Hematopoietic multipotent progenitor cell (in vitro differentiated cells): ENCODE measurements around the gene HYAL1. TPM values are rescaled to one million over a fixed set of nuclear protein-coding genes. Genes with fewer than 3 reads are reported as not detected.

Source experiments
- DNase-seq, 3 donors: peaks; one replicate each; pipeline ENCODE4 v3.0.0-alpha.2; 2011 to 2015; ENCODE audit warnings: low read depth in 2 of 3, low spot score in 2 of 3
- total RNA-seq: library from RNA; depleted of rRNA; stranded (reverse); fragments of >200 nt; gene quantifications from one replicate; pipeline ENCODE4 v1.2.3, GENCODE V29; 2012

Gene HYAL1, protein sequence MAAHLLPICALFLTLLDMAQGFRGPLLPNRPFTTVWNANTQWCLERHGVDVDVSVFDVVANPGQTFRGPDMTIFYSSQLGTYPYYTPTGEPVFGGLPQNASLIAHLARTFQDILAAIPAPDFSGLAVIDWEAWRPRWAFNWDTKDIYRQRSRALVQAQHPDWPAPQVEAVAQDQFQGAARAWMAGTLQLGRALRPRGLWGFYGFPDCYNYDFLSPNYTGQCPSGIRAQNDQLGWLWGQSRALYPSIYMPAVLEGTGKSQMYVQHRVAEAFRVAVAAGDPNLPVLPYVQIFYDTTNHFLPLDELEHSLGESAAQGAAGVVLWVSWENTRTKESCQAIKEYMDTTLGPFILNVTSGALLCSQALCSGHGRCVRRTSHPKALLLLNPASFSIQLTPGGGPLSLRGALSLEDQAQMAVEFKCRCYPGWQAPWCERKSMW
- total RNA-seq, result 0.27 TPM

DNA sequence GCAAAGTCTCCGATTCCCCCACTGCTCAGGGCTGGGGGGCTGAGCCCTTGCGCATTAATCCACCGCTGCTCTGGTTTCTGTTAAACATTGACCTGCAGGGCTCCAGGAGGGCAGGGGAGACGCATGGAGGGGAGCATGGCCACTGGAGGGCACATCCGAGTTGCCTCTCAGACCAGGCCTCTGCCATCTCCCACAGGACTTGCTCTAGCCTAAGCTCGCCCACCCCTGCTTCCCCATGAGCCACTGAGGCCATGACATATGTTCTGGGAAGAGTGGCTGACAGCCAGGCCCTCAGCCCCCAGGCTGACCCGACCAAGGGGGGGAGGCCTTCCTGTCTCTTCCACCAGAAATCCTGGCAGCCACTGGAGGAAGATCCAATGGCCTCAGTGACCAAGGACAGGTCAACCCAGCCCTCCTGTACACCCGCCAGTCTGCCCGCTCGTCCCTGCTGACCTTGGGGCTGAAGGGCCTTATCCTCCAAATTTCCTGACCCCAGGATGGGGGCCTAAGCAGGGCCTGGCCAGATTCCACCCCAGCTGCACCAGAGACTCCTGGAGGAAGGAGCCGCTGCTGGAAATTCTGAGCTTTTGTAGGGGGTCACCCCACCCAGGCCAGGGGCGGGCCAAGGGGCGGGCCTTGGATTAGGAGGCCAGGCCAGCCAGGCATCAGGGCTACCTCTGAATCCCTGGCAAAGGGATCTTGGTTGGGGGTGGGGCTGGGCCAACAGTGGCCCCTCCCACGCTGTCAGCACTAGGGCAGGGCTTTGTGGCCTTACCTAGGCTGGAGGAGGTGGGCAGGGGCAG, at the start of gene HYAL1:
Gene HYAL1, minus strand, starts transcription at position 562 of the 803 bp plus-strand sequence. CDS start 618 bp downstream, outside the sequence.
- peak in 1 of 3 donors; percentile 27 for DNase-seq

- peak in 2 of 3 donors; percentile 63 to 70 for DNase-seq
Observed at GRCh38 chr3:50352781-50353180, 49.4 kb upstream of the HYAL1 start.

GRCh38 chr3:50351323-50351697, 47.9 kb upstream of the HYAL1 start:
- DNase-seq, result no peak

- DNase-seq, result peak; percentile 92 to 95 (median 93)
Observed at GRCh38 chr3:50350527-50351322, 47.4 kb upstream of the HYAL1 start, which contains the start of the genes CYB561D2 and NPRL2. TSS of gene CYB561D2 (plus strand) at chr3:50350862. CDS start at chr3:50351434, 572 bp downstream. TSS of gene NPRL2 (minus strand) at chr3:50350775. CDS start at chr3:50350652, 123 bp downstream.

- no peak for DNase-seq
Observed at GRCh38 chr3:50350213-50350526, 46.8 kb upstream of the HYAL1 start.

- peak; percentile 55 to 93 (median 86) for DNase-seq
Observed at GRCh38 chr3:50347187-50347813, 43.9 kb upstream of the HYAL1 start.

DNA sequence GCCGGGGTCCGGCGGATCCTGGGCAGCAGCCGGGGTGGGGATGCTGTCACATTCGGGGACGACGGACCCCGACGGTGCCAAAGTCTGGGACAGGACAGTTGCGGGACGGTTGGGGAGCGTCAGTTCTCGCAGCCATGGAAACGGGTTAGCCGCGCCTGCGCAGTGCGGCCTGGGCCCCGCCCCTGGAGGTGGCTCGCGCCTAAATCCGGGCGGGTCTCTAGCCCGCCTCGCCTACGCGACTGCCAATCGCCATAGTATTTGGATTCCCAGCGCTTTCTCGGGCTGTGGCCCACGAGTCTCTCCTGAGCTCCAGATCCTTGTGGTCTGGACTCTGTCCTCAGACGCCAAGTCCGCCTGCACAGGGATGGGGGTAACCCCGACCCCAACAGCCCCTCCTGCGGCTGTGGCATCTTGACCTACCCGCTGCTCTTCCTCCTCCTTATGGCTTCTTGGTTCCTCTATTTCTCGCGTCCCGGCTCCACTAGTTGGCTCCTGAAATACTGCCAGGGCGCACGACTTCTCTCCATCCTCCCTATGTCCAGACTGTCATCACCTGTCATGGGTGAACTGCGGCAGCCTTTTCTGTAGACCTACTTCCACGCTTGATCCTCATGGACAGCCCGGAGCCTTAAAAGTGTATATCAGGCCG, 42.3 kb upstream of the HYAL1 start, which contains the start of gene ZMYND10:
Gene ZMYND10, minus strand, starts transcription at position 147 of the 649 bp plus-strand sequence. CDS start 153 bp downstream, outside the sequence.
- peak; percentile 60 to 65 (median 61) for DNase-seq

DNA sequence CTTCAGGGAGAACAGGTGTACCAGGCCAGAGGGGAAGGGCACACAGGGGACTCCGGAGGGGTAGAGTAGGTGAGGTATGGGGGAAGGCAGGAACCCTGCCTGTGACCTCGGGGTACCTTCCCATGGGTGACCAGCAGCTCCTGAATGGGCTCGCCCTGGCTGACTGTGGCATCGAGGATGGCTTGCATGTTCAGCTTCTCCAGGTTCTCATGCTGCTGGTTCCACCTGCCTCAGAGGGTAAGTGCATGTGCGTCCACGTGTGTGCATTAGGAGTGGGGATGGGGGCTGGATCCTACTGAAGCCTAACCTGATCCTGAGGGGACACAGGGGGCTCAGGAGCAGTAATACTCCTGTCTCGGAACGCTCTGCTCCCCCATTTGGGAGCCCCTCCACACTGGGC, 41.6 kb upstream of the HYAL1 start:
- no peak for DNase-seq

GRCh38 chr3:50342813-50343633, 39.6 kb upstream of the HYAL1 start:
- DNase-seq, result no peak

GRCh38 chr3:50341996-50342650, 38.7 kb upstream of the HYAL1 start:
- no peak for DNase-seq

DNA sequence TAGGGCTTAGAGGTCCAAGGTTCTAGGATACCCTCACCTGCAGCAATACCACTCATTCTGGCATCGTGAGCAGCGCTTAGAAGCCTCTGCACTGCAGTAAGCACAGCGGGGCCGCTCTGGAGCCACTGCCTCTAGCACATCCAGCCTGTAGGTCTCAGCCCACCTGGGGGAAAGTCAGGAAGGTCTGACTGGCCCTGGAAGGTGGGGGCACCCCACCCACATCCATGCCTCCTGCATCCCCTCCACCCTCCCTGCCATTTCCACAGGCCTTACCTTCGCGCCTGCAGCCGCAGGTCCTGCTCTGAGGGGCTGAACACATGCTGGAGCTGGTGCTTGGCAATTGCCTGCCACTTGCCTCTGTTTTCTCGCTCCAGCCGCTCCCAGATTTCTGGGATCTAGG, 38.2 kb upstream of the HYAL1 start:
- DNase-seq, result no peak

DNA sequence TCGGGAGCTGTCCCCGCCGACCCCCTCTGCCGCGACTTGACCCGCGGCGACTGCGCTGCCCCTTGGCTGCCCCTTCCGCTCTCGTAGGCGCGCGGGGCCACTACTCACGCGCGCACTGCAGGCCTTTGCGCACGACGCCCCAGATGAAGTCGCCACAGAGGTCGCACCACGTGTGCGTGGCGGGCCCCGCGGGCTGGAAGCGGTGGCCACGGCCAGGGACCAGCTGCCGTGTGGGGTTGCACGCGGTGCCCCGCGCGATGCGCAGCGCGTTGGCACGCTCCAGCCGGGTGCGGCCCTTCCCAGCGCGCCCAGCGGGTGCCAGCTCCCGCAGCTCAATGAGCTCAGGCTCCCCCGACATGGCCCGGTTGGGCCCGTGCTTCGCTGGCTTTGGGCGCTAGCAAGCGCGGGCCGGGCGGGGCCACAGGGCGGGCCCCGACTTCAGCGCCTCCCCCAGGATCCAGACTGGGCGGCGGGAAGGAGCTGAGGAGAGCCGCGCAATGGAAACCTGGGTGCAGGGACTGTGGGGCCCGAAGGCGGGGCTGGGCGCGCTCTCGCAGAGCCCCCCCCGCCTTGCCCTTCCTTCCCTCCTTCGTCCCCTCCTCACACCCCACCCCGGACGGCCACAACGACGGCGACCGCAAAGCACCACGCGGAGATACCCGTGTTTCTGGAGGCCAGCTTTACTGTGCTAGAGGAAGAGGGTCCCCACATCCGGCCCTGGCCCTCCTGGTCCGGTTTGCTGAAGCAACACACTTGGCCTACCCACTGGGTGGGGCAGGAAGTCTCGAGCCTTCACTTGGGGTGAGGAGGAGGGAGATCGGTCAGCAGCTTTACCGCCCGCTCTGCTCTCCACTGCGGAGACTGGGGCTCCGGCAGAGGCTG, 37.3 kb upstream of the HYAL1 start, which contains the start of gene RASSF1:
Gene RASSF1, minus strand, starts transcription at position 389 of the 882 bp plus-strand sequence. Its CDS starts 31 bp downstream, at position 358.
- peak in 2 of 3 donors; percentile 58 to 69 for DNase-seq

- DNase-seq, result no peak
Observed at GRCh38 chr3:50340147-50340447, 36.7 kb upstream of the HYAL1 start.

DNA sequence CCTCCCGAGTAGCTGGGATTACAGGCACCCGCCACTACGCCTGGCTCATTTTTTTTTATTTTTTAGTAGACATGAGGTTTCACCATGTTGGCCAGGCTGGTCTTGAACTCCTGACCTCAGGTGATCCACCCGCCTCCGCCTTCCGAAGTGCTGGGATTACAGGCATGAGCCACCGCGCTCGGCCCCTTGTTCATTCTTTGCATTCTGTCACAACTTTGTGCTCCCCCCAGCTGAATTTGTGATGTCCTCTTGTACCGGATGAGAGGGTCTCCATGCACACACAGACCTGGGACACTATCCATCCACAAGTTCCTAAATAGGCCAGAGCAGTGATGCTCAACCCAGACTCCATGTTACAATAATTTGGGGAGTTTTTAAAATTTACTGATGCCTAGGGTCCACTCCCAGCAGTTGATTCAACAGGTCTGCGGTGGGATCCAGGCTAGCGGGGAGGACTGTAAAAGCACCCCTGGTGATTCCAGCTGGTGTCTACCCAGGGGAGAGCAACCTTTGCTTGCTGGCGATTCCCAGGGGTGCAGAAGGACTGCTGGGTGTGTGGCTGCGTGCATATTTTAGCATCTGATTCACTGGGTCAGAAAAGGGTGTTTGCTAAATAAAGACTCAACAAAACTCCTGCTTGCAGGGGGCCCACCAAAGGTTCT, 36.2 kb upstream of the HYAL1 start:
- DNase-seq, result no peak

- peak in 1 of 3 donors; percentile 61 for DNase-seq
Observed at GRCh38 chr3:50338965-50339364, 35.6 kb upstream of the HYAL1 start.

- peak; percentile 84 to 98 (median 98) for DNase-seq
Observed at GRCh38 chr3:50337175-50337861, 33.9 kb upstream of the HYAL1 start.
